ENCODE data around the gene TECPR2.
"Not testable (repeated sequence)": the region's sequence is repeated elsewhere in the genome, so short reads cannot be mapped to it uniquely, and the experiment has no call there.

TECPR2 gene

GRCh38 chr14:102538602-102539543 is 176.1 kb downstream of the TECPR2 start:
- no peak for DNase-seq

DNA sequence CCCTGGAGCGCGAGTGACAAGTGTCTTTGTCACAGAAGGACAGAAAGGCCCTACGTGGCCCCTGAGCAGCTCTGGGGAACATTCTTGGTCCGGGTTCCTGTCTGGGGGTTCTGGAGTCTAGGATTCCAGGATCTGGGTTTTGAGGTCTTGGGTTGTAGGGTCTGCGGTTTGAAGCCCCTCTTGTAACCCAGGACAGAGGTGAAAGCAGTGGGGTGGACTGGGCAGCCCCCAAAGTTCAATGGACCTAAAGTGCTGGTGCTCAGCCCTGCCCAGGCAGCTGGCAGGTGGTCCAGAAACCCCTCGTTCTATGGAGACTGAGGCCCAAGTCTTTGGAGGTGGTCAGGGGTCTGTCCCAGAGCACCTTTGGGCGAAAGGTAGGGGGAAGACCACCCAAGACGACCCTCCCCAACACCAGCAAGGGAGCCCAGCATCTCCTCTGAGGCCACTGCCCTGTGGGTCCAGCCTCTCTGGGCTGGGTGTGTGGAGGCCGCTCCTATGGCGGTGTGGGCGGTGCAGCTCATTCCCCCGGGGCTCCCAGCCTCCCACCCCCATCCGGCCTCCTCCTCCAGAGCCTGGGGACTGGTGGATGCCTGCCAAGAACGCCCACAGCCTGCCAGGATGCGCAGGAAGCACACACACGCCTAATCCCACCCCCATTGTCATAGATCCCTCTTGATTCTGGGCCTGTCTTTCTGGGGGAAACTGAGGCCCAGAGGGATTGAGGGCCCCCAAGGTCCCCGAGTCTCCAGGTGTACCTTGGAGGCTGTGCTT is 177.0 kb downstream of the TECPR2 start:
- DNase-seq: no peak

DNA sequence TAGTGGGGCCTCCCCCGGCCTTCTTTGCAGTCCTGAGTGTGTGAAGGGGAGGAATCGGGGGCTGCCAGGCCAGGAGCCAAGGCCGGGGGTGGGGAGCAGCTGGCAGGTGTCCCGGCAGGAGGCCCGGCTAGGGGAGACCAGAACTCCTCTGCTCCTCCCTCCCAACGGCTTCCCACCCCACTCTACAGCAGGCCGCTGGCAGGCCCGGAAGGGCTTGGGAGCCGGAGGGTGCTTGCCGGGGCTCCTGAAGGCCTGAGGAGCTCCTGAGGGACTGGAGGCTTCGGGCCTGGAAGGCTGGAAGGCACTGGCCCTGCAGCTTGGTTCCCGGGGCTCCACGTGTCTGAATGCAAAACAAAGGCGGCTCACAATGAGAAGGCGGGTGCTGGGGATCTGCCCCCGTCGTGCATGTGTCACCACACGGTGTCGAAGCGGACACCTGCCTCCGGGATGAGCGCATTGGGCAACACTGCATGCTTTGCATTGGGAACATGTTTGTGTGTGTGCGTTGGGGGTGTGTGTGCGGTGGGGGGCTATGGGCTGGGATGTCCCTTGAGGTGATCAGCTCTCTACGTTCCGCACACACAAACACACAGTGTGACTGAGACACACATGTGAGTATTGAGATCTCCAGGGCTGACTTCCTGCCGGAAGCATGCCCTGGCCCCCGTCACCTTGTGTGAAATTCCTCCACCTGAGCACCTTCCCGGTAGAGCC is 177.7 kb downstream of the TECPR2 start:
- DNase-seq: no peak

- not testable (repeated sequence) for DNase-seq
These were observed 178.3 kb downstream of the TECPR2 start for GRCh38 chr14:102541029-102541491.

GRCh38 chr14:102541771-102542170 is 179.0 kb downstream of the TECPR2 start:
- DNase-seq: no peak

GRCh38 chr14:102544046-102544746 is 181.5 kb downstream of the TECPR2 start:
- no peak for DNase-seq

GRCh38 chr14:102544747-102545460 is 182.2 kb downstream of the TECPR2 start:
- no peak for DNase-seq

GRCh38 chr14:102545461-102546265 is 182.9 kb downstream of the TECPR2 start:
- no peak for DNase-seq

GRCh38 chr14:102548616-102549240 is 186.0 kb downstream of the TECPR2 start:
- no peak for DNase-seq

DNA sequence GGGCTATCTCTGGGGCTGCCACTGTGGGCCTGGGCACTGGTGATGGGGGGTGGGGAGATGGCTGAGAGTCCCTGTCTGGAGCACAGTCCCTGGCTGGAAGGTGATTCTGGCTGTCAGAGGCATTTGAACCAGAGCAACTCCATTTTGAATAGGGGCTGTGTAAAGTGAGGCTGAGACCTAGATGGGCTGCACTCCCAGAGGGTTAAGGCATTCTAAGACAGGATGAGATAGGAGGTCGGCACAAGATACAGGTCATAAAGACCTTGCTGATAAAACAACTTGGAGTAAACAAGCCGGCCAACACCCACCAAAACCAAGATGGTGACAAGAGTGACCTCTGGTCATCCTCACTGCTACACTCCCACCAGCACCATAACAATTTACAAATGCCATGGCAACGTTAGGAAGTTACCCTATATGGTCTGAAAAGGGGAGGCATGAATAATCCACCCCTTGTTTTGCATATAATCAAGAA is 188.2 kb downstream of the TECPR2 start:
- DNase-seq: not testable (repeated sequence)

All from T-helper 9 cell (primary cell).